ENCODE results near the gene ERBB2. TPM values are rescaled to one million over a fixed set of nuclear protein-coding genes. Genes with fewer than 3 reads are reported as not detected.
A peak's percentile ranks its signal among the peaks of the same experiment; 100 is the strongest.

ERBB2 gene
- total and polyA plus RNA-seq, 2 experiments from 2014 or later, result 30.3 to 55.4 TPM

- Histone ChIP-seq H3K27me3 (replicated peaks; ENCODE audit: insufficient read depth) (no peaks in the 10 kb centered on the region), H3K4me2 (ENCODE audit: unreplicated experiment) (no peak overlapping the region), H3F3A (ENCODE audit: insufficient read depth) (peaks cover 12% of the 10 kb centered on the region), H3K9me3 (ENCODE audit: low read depth) (no peaks in the 10 kb centered on the region), H3K79me2 (ENCODE audit: insufficient read depth) (no peaks in the 10 kb centered on the region), H2AFZ (no peak overlapping the region), H3K36me3 (ENCODE audit: low read depth) (no peaks in the 10 kb centered on the region), H4K20me1 (ENCODE audit: insufficient read depth) (no peaks in the 10 kb centered on the region), H3K4me3 (no peak overlapping the region), H3K4me1 (ENCODE audit: insufficient read depth) (no peaks in the 10 kb centered on the region), H3K9me2 (ENCODE audit: insufficient read depth) (no peaks in the 10 kb centered on the region), H3K27ac (no peak overlapping the region), H3K9ac (no peak overlapping the region)
- TF ChIP-seq EZH2phosphoT487 (IDR thresholded peaks at IDR 0.05; ENCODE audit: insufficient read depth, low read depth) (no peak), EZH2 (IDR thresholded peaks at IDR 0.05; ENCODE audit: insufficient read depth, poor library complexity, severe bottlenecking) (no peak)
- 52% methylated on average over 9 of the region's 9 CpGs for WGBS, 2 experiments (ENCODE audit: low coverage in 1 of 2, low lambda C conversion rate in 2 of 2, missing lambda C conversion rate in 2 of 2)
- DNase-seq, result no peak
- in situ Hi-C loops (cut with MboI), result loop anchor here (10.0 kb wide), 1 partner anchor 126 kb away; the partner anchor contains the start of gene PPP1R1B
Observed at GRCh38 chr17:39750131-39751015, 50.5 kb downstream of the ERBB2 start.

- no peak for DNase-seq
- Histone ChIP-seq H2AFZ (no peak overlapping the region), H3K36me3 (ENCODE audit: low read depth) (no peaks in the 10 kb centered on the region), H3K9me2 (ENCODE audit: insufficient read depth) (no peaks in the 10 kb centered on the region), H3F3A (ENCODE audit: insufficient read depth) (peaks cover 12% of the 10 kb centered on the region), H3K27ac (no peak overlapping the region), H3K4me3 (no peak overlapping the region), H3K9ac (no peak overlapping the region), H3K79me2 (ENCODE audit: insufficient read depth) (no peaks in the 10 kb centered on the region), H3K4me2 (ENCODE audit: unreplicated experiment) (no peak overlapping the region), H3K9me3 (ENCODE audit: low read depth) (no peaks in the 10 kb centered on the region), H3K27me3 (replicated peaks; ENCODE audit: insufficient read depth) (0 out of 2 replicates have a peak, but pooled peaks cover under 1% of the 10 kb centered on the region), H4K20me1 (ENCODE audit: insufficient read depth) (no peaks in the 10 kb centered on the region), H3K4me1 (ENCODE audit: insufficient read depth) (no peaks in the 10 kb centered on the region)
- TF ChIP-seq EZH2 (IDR thresholded peaks at IDR 0.05; ENCODE audit: insufficient read depth, poor library complexity, severe bottlenecking), result no peak
- TF ChIP-seq EZH2phosphoT487 (IDR thresholded peaks at IDR 0.05; ENCODE audit: insufficient read depth, low read depth), result no peak
- in situ Hi-C loops (cut with MboI), result loop anchor here (10.0 kb wide), 1 partner anchor 126 kb away; the partner anchor contains the start of gene PPP1R1B
- WGBS, 2 experiments (ENCODE audit: low coverage in 1 of 2, low lambda C conversion rate in 2 of 2, missing lambda C conversion rate in 2 of 2), result 40 to 46% methylated on average over 5 of the region's 5 CpGs
Observed at GRCh38 chr17:39751016-39751543, 51.2 kb downstream of the ERBB2 start.

- H3K4me2 ChIP-seq (ENCODE audit: unreplicated experiment), result no peak overlapping the region
- H3F3A ChIP-seq (ENCODE audit: insufficient read depth), result peaks cover 12% of the 10 kb centered on the region
- H3K4me1 ChIP-seq (ENCODE audit: insufficient read depth), result no peaks in the 10 kb centered on the region
- H3K27me3 ChIP-seq (replicated peaks; ENCODE audit: insufficient read depth), result 0 out of 2 replicates have a peak, but pooled peaks cover 3% of the 10 kb centered on the region
- H2AFZ ChIP-seq, result no peak overlapping the region
- H3K9me3 ChIP-seq (ENCODE audit: low read depth), result no peaks in the 10 kb centered on the region
- no peaks in the 10 kb centered on the region for H3K9me2 ChIP-seq (ENCODE audit: insufficient read depth)
- no peak overlapping the region for H3K4me3 ChIP-seq
- in situ Hi-C loops (cut with MboI), result loop anchor here (10.0 kb wide), 1 partner anchor 127 kb away; the partner anchor contains the start of gene PPP1R1B
- peak; percentile 28 for DNase-seq
- TF ChIP-seq EZH2phosphoT487 (IDR thresholded peaks at IDR 0.05; ENCODE audit: insufficient read depth, low read depth), result no peak
- TF ChIP-seq EZH2 (IDR thresholded peaks at IDR 0.05; ENCODE audit: insufficient read depth, poor library complexity, severe bottlenecking), result no peak
- no peak overlapping the region for H3K27ac ChIP-seq
- no peaks in the 10 kb centered on the region for H3K79me2 ChIP-seq (ENCODE audit: insufficient read depth)
- no peak overlapping the region for H3K9ac ChIP-seq
- H4K20me1 ChIP-seq (ENCODE audit: insufficient read depth), result no peaks in the 10 kb centered on the region
- H3K36me3 ChIP-seq (ENCODE audit: low read depth), result no peaks in the 10 kb centered on the region
- WGBS, 2 experiments (ENCODE audit: low coverage in 1 of 2, low lambda C conversion rate in 2 of 2, missing lambda C conversion rate in 2 of 2), result 24 to 30% methylated on average over 10 of the region's 10 CpGs
Observed at GRCh38 chr17:39751637-39752036, 51.8 kb downstream of the ERBB2 start.

GRCh38 chr17:39752241-39752881 lies 52.5 kb downstream of the ERBB2 start:
- H3K4me3 ChIP-seq, result no peak overlapping the region
- in situ Hi-C loops (cut with MboI), result loop anchor here (10.0 kb wide), 1 partner anchor 128 kb away; the partner anchor contains the start of gene PPP1R1B
- H3K36me3 ChIP-seq (ENCODE audit: low read depth), result no peaks in the 10 kb centered on the region
- no peaks in the 10 kb centered on the region for H4K20me1 ChIP-seq (ENCODE audit: insufficient read depth)
- no peak overlapping the region for H3K27ac ChIP-seq
- no peak overlapping the region for H3K4me2 ChIP-seq (ENCODE audit: unreplicated experiment)
- H2AFZ ChIP-seq, result no peak overlapping the region
- H3K79me2 ChIP-seq (ENCODE audit: insufficient read depth), result no peaks in the 10 kb centered on the region
- 0 out of 2 replicates have a peak, but pooled peaks cover 3% of the 10 kb centered on the region for H3K27me3 ChIP-seq (replicated peaks; ENCODE audit: insufficient read depth)
- no peaks in the 10 kb centered on the region for H3K4me1 ChIP-seq (ENCODE audit: insufficient read depth)
- no peaks in the 10 kb centered on the region for H3K9me3 ChIP-seq (ENCODE audit: low read depth)
- H3F3A ChIP-seq (ENCODE audit: insufficient read depth), result peaks cover 12% of the 10 kb centered on the region
- no peak for TF ChIP-seq EZH2phosphoT487 (IDR thresholded peaks at IDR 0.05; ENCODE audit: insufficient read depth, low read depth)
- no peak for TF ChIP-seq EZH2 (IDR thresholded peaks at IDR 0.05; ENCODE audit: insufficient read depth, poor library complexity, severe bottlenecking)
- H3K9me2 ChIP-seq (ENCODE audit: insufficient read depth), result no peaks in the 10 kb centered on the region
- WGBS, 2 experiments (ENCODE audit: low coverage in 1 of 2, low lambda C conversion rate in 2 of 2, missing lambda C conversion rate in 2 of 2), result 81 to 82% methylated on average over 9 to 13 of the region's 13 CpGs
- H3K9ac ChIP-seq, result no peak overlapping the region
- no peak for DNase-seq

All from GM23248 (cell line).